ENCODE measurements around the gene DEDD2. TPM values are rescaled to one million over a fixed set of nuclear protein-coding genes. Genes with fewer than 3 reads are reported as not detected.

The DEDD2 gene
- total and polyA plus RNA-seq, 10 of the 15 experiments (the other 5 are each of a cell fraction or from before 2014, with no cell fraction given): 2.5 to 24.7 (median 17.6) TPM

GRCh38 chr19:42247640-42248199 is 30.2 kb upstream of the DEDD2 start:
- ATAC-seq: no peak
- no peak overlapping the region for H3K27ac ChIP-seq (ENCODE audit: control insufficient read depth, insufficient read depth)
- peaks cover 29% of the 10 kb centered on the region for H3K79me2 ChIP-seq (ENCODE audit: control insufficient read depth, insufficient read depth, low read length)
- H3K4me3 ChIP-seq: no peak overlapping the region
- intact Hi-C loops (cut with micrococcal nuclease; ENCODE audit: unreplicated experiment) (no loop called here), in situ Hi-C loops (cut with MboI) (no loop called here)
- no peak for FAIRE-seq
- SMC1A ChIA-PET (ENCODE audit: uncharacterized antibody, unreplicated experiment): interaction anchor here (1.9 to 6.3 kb wide), 2 partner anchors 31 to 115 kb away, joined by 6 to 70 read pairs; partner anchors contain the start of gene POU2F2
- H3K36me3 ChIP-seq (ENCODE audit: control insufficient read depth in 2 of 2, insufficient read depth in 2 of 2, low read length in 1 of 2): peaks cover 0 to 7% of the 10 kb centered on the region in 2 experiments; a peak in 2 of 4 replicates
- peaks cover 17% of the 10 kb centered on the region for H3K4me1 ChIP-seq (ENCODE audit: control insufficient read depth, insufficient read depth, low read length)
- no peak overlapping the region for H3K9ac ChIP-seq (ENCODE audit: control insufficient read depth, insufficient read depth, low read length)
- RAD21 ChIA-PET (ENCODE audit: unreplicated experiment): interaction anchor here (1.4 to 6.0 kb wide), 3 partner anchors 22 to 49 kb away, joined by 3 to 82 read pairs (median 11); partner anchors contain the start of gene CIC
- H3K9me3 ChIP-seq (replicated peaks; ENCODE audit: control insufficient read depth, insufficient read depth, low read length): no peaks in the 10 kb centered on the region
- POLR2A ChIA-PET: interaction anchor here (0.9 to 6.7 kb wide), 2 partner anchors 8 to 33 kb away, joined by 3 to 51 read pairs; no protein-coding TSS in a partner anchor
- H3K4me2 ChIP-seq (ENCODE audit: control insufficient read depth, insufficient read depth): no peak overlapping the region
- CTCF ChIA-PET: interaction anchor here (0.7 to 6.7 kb wide), 3 partner anchors 8 to 44 kb away, joined by 3 to 111 read pairs (median 3); no protein-coding TSS in a partner anchor
- no peaks in the 10 kb centered on the region for H4K20me1 ChIP-seq (ENCODE audit: control insufficient read depth, insufficient read depth)
- H2AFZ ChIP-seq (ENCODE audit: control insufficient read depth, low read depth, low read length): no peak overlapping the region
- no peaks in the 10 kb centered on the region for H3K27me3 ChIP-seq (replicated peaks in 1 of 2; ENCODE audit: control insufficient read depth in 2 of 2, insufficient read depth in 2 of 2, low read length in 1 of 2)
- no TSS peak for BruUV-seq (replicated peaks)
- WGBS (ENCODE audit: insufficient coverage, insufficient replicate concordance, low lambda C conversion rate, missing lambda C conversion rate): 95% methylated on average over 4 of the region's 6 CpGs
- no peak for DNase-seq (ENCODE audit: low read depth, low spot score)
- TF ChIP-seq PRDM15 (CRISPR knock-in tag; IDR thresholded peaks at IDR 0.05): no peak
- no peak for TF ChIP-seq TBL1XR1 (IDR thresholded peaks at IDR 0.05; ENCODE audit: low read depth, low read length)
- no peak for TF ChIP-seq ASH2L (IDR thresholded peaks at IDR 0.05; ENCODE audit: borderline replicate concordance, low read depth)
- TF ChIP-seq SIX5 (IDR thresholded peaks at IDR 0.05; ENCODE audit: low read depth, low read length, severe bottlenecking): no peak
- no peak for TF ChIP-seq SIN3A (IDR thresholded peaks at IDR 0.05; ENCODE audit: low read depth, low read length)
- no peak for TF ChIP-seq KDM1A (IDR thresholded peaks at IDR 0.05; ENCODE audit: borderline replicate concordance)
- no peak for TF ChIP-seq RAD51 (IDR thresholded peaks at IDR 0.05)
- TF ChIP-seq PKNOX1 (IDR thresholded peaks at IDR 0.05): no peak
- no peak for TF ChIP-seq E4F1 (IDR thresholded peaks at IDR 0.05; ENCODE audit: borderline replicate concordance, partially characterized antibody)
- TF ChIP-seq FOS (IDR thresholded peaks at IDR 0.05; ENCODE audit: borderline replicate concordance, extremely low read depth, insufficient read length): no peak
- no peak for TF ChIP-seq BRCA1 (IDR thresholded peaks at IDR 0.05; ENCODE audit: low read depth, low read length)
- TF ChIP-seq CBX3 (IDR thresholded peaks at IDR 0.05; ENCODE audit: borderline replicate concordance, low read depth): no peak
- TF ChIP-seq NKRF (conservative IDR thresholded peaks at IDR 0.05): no peak
- no peak for TF ChIP-seq POLR2AphosphoS5 (IDR thresholded peaks at IDR 0.05; ENCODE audit: low read length)
- TF ChIP-seq PML (IDR thresholded peaks at IDR 0.05; ENCODE audit: low read length): no peak

Data from GM12878 (cell line).